AG04449 (cell line): ENCODE data around the gene SETX.
"Not testable (repeated sequence)": the region's sequence is repeated elsewhere in the genome, so short reads cannot be mapped to it uniquely, and the experiment has no call there.

Experiments used
- CTCF ChIA-PET: fragments of 350-600 bp; formaldehyde crosslinking; extraction: SDS; loops from one replicate; lab custom pipeline; 2021; ENCODE audit warnings: antibody characterized with exemption; lab: Yijun Ruan, JAX
- POLR2A ChIA-PET: fragments of 400-600, 350-600 bp; formaldehyde crosslinking; extraction: SDS; loops from one replicate; lab custom pipeline; 2020; ENCODE audit warnings: antibody characterized with exemption, inconsistent platforms; lab: Yijun Ruan, JAX
- DNase-seq: peaks from one replicate; pipeline ENCODE4 v3.0.0-alpha.2; 2010; ENCODE audit warnings: low read depth, low spot score
- H3K4me3 ChIP-seq: 2 replicates; pipeline ENCODE4 v1.5.1; 2011; ENCODE audit warnings: low read depth, mild to moderate bottlenecking, control low read depth, low read length
- TF ChIP-seq, protein P1 (sequence below): IDR thresholded peaks from one replicate; pipeline ENCODE4 v1.5.1; 2011; ENCODE audit warnings: mild to moderate bottlenecking, moderate library complexity, low read length, control low read depth, inconsistent platforms; ENCODE audit not compliant: insufficient read depth; ENCODE audit errors: missing control alignments

SETX gene

DNA sequence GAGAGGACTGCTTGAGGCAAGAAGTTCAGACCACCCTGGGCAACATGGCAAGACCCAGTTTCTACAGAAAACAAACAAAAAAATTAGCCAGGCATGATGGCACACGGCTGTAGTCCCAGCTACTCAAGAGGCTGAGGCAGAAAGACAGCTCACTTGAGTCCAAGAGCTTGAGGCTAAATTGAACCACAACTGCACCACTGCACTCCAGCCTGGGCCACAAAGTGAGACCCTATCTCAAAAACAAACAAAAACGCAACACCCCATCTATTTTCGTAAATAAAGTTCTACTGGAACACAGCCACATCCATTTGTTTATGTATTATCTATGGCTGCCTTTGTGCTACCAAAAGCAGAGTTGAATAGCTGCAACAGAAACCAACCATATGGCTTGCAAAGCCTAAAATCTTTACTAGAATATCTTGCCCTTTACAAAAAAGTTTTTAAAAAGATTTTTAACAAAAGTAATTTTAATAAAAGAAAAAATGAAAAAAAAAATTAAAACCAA lies 67.5 kb downstream of the SETX start:
- H3K4me3 ChIP-seq: no peak overlapping the region
- no peak for DNase-seq
- TF ChIP-seq, protein P1, sequence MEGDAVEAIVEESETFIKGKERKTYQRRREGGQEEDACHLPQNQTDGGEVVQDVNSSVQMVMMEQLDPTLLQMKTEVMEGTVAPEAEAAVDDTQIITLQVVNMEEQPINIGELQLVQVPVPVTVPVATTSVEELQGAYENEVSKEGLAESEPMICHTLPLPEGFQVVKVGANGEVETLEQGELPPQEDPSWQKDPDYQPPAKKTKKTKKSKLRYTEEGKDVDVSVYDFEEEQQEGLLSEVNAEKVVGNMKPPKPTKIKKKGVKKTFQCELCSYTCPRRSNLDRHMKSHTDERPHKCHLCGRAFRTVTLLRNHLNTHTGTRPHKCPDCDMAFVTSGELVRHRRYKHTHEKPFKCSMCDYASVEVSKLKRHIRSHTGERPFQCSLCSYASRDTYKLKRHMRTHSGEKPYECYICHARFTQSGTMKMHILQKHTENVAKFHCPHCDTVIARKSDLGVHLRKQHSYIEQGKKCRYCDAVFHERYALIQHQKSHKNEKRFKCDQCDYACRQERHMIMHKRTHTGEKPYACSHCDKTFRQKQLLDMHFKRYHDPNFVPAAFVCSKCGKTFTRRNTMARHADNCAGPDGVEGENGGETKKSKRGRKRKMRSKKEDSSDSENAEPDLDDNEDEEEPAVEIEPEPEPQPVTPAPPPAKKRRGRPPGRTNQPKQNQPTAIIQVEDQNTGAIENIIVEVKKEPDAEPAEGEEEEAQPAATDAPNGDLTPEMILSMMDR: no peak
- ChIA-PET CTCF (interaction anchor here (0.7 to 2.3 kb wide), 3 partner anchors 18 to 542 kb away, joined by 3 to 14 read pairs (median 3); no protein-coding TSS in a partner anchor), POLR2A (no interaction called here)

DNA sequence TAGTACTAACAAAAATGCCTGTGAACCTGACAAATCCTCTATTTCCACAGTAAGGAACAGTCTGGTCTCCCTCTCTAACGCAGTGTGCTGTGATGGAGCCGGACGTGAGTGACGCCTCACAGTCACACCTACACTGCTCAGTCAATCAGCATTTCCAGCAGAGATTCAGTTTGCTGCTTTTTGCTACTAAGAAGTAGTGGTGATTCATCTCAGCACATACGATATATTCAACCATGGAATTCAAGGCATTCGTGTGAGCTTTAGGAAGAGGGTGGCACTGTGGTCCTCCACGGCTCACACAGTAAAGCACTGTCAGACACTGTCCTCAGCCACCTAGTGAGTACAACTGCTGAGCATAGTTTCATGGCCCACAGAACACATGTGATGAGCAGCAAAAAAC lies 70.9 kb downstream of the SETX start:
- POLR2A ChIA-PET: no interaction called here
- DNase-seq: peak; percentile 40
- CTCF ChIA-PET: interaction anchor here (1.1 to 2.5 kb wide), 6 partner anchors 9 to 521 kb away, joined by 3 to 19 read pairs (median 4); no protein-coding TSS in a partner anchor
- H3K4me3 ChIP-seq: no peak overlapping the region
- TF ChIP-seq, protein P1: no peak

DNA sequence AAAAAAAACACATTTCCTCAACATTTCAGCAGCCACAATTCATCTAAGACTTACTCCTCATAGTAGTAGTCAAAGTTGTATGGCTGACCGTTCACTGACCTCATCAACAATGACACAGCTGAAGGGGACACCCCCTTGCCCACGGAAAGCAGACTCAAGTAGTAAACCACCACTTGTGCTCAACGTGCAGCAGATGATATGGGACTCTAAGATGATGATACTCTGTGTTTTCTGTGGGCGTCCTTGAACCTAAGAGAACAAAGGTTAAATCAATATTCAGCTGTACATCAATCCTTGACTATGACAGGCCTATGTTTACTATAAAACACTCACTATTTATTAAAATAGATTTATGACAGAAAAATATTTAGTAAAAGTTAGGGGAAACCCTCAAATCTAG lies 71.6 kb downstream of the SETX start:
- no peak for DNase-seq

DNA sequence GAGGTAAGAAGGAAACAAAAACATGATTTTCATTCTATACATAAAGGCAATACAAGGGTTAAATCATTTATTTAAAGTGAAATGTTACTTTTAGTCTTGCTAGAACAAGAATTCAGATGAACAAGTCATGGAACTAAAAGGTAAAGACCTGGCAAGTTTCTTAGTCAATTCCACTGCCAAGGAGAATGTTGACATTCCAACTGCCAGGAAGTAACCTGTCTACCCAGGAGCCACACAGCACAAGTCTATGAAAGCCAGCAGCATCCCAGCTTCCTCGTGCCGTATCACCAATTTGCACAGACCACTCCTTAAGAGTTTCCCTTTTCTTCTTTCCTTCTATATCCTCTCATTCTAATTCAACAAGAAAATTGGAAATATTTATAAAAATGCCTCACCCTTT lies 79.9 kb downstream of the SETX start:
- DNase-seq: no peak
- ChIA-PET CTCF (interaction anchor here (1.0 kb wide), 2 partner anchors 10 to 15 kb away, joined by 3 to 5 read pairs; no protein-coding TSS in a partner anchor), POLR2A (no interaction called here)
- TF ChIP-seq, protein P1: no peak
- H3K4me3 ChIP-seq: no peak overlapping the region

More for the DNA sequence above, 71.6 kb downstream of the SETX start:
- no peak overlapping the region for H3K4me3 ChIP-seq
- ChIA-PET POLR2A (no interaction called here), CTCF (interaction anchor here (1.1 to 2.5 kb wide), 2 partner anchors 12 to 15 kb away, joined by 3 to 19 read pairs; no protein-coding TSS in a partner anchor)
- TF ChIP-seq, protein P1: no peak

DNA sequence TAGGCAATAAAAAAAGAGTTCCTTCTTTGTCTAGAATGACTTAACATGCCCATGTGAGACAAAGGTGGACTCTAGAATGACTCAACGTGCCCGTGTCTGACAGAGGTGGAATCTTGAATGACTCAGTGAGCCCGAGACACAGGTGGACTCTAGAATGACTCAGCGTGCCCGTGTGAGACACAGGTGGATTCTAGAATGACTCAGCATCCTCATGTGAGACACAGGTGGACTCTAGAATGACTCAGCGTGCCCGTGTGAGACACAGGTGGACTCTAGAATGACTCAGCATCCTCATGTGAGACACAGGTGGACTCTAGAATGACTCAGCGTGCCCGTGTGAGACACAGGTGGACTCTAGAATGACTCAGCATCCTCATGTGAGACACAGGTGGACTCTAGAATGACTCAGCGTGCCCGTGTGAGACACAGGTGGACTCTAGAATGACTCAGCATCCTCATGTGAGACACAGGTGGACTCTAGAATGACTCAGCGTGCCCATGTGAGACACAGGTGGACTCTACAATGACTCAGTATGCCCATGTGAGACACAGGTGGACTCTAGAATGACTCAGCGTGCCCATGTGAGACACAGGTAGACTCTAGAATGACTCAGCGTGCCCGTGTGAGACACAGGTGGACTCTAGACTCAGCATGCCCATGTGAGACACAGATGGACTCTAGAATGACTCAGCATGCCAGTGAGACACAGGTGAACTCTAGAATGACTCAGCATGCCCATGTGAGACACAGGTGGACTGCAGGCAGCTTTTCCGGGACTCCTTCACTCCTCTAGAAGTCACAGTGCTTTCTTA lies 84.9 kb downstream of the SETX start:
- CTCF ChIA-PET: interaction anchor here (0.9 to 14.8 kb wide), 21 partner anchors 9 to 534 kb away, joined by 3 to 331 read pairs (median 11); no protein-coding TSS in a partner anchor
- DNase-seq, H3K4me3 ChIP-seq, POLR2A ChIA-PET: not testable (repeated sequence)

DNA sequence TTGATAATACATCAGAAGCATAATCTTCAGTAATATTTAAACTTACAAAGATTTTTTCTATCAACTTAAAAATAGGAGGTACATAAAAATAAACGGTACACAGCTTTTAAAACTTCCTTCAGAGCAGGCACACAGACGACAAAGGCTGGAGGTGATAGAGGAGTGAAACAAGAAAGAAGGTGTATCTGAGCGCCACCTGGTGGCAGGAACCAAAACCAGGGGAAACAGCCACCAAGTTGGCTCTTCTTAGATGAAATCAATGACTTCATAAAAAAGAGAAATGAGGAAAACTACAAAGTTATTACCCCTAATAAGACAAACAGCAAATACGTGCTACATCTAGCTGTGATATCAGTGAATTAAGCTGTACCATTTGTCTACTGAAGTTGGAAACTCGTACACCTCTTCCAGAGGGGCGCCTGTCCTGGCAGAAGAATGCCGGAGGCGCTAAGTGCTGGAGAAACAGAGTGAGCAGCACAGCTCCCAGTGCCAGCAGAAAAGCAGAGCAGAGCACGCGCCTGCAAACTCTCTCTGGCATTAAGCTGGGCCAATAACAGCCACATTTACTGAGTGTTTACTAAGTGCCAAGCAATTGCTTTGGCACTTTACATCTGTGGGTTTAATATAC lies 85.9 kb downstream of the SETX start:
- CTCF ChIA-PET: interaction anchor here (0.6 to 14.8 kb wide), 46 partner anchors 9 to 533 kb away, joined by 3 to 331 read pairs (median 4); partner anchors contain the start of gene RAPGEF1
- POLR2A ChIA-PET: no interaction called here

More for the DNA sequence above, 85.9 kb downstream of the SETX start:
- DNase-seq: no peak
- TF ChIP-seq, protein P1: peak; percentile 77
- no peak overlapping the region for H3K4me3 ChIP-seq
